GM12878 (cell line): Measurements from ENCODE around the gene ATP6AP2. TPM values are rescaled to one million over a fixed set of nuclear protein-coding genes. Genes with fewer than 3 reads are reported as not detected.
A peak's percentile ranks its signal among the peaks of the same experiment; 100 is the strongest.

Source experiments
- ATAC-seq: fragments of 200-7000 bp; cut with Tn5 transposase; 3 replicates; pipeline ENCODE4 v1.9.1; 2020; ENCODE audit warnings: mild to moderate bottlenecking, moderate library complexity
- BruUV-seq: library from RNA; stranded (reverse); fragments of 400-500 nt; replicated peaks from 2 replicates; lab custom pipeline; 2021; lab: Mats Ljungman, UMichigan
- CTCF ChIA-PET: fragments of 300-600 bp; sonication (Branson Sonifier 250); formaldehyde crosslinking; extraction: SDS; loops from one replicate; lab custom pipeline; 2021; ENCODE audit warnings: inconsistent platforms; lab: Yijun Ruan, JAX
- POLR2A ChIA-PET: fragments of 350-600 bp; formaldehyde crosslinking; extraction: SDS; loops from one replicate; lab custom pipeline; 2021; ENCODE audit warnings: inconsistent platforms; lab: Charles Lee
- RAD21 ChIA-PET: fragments of 300-600 bp; sonication (Branson Sonifier 250); formaldehyde crosslinking; loops from one replicate; lab custom pipeline; 2023; ENCODE audit warnings: antibody characterized with exemption; ENCODE audit not compliant: unreplicated experiment; lab: Charles Lee
- SMC1A ChIA-PET: fragments of 300-600 bp; sonication (Branson Sonifier 250); formaldehyde crosslinking; loops from one replicate; lab custom pipeline; 2023; ENCODE audit not compliant: unreplicated experiment, uncharacterized antibody; lab: Charles Lee
- DNase-seq: peaks from one replicate; pipeline ENCODE4 v3.0.0-alpha.2; 2011; ENCODE audit warnings: low read depth, low spot score
- FAIRE-seq: peaks from 3 replicates; lab custom pipeline; 2011; peaks lifted over from hg19 to GRCh38; lab: Jason Lieb, UNC
- H2AFZ ChIP-seq: 2 replicates; pipeline ENCODE4 v1.6.0; 2011; ENCODE audit warnings: low read depth, low read length, control low read depth; ENCODE audit not compliant: control insufficient read depth
- H3K27ac ChIP-seq: 2 replicates; pipeline ENCODE4 v1.5.1; 2011; ENCODE audit warnings: control low read depth; ENCODE audit not compliant: control insufficient read depth, insufficient read depth
- H3K27me3 ChIP-seq, 2 experiments: replicated peaks in 1 of 2; 2 replicates each; pipeline versions ENCODE4 v1.6.0 to v1.6.1; 2011; ENCODE audit warnings: low read length in 1 of 2; ENCODE audit not compliant: control insufficient read depth in 2 of 2, insufficient read depth in 2 of 2
- H3K36me3 ChIP-seq, 2 experiments: 2 replicates each; pipeline ENCODE4 v1.5.1; 2011; ENCODE audit warnings: low read length in 1 of 2; ENCODE audit not compliant: control insufficient read depth in 2 of 2, insufficient read depth in 2 of 2
- H3K4me1 ChIP-seq: 2 replicates; pipeline ENCODE4 v1.6.1; 2011; ENCODE audit warnings: mild to moderate bottlenecking, low read length, moderate library complexity, mixed read lengths; ENCODE audit not compliant: control insufficient read depth, insufficient read depth
- H3K4me2 ChIP-seq: 2 replicates; pipeline ENCODE4 v1.6.0; 2011; ENCODE audit warnings: control low read depth; ENCODE audit not compliant: control insufficient read depth, insufficient read depth
- H3K4me3 ChIP-seq: fragments of 200-600 bp; sonication (generic); 2 replicates; pipeline ENCODE4 v1.5.1; 2016
- H3K79me2 ChIP-seq: 2 replicates; pipeline ENCODE4 v1.6.0; 2011; ENCODE audit warnings: low read length; ENCODE audit not compliant: control insufficient read depth, insufficient read depth
- H3K9ac ChIP-seq: 2 replicates; pipeline ENCODE4 v1.8.0; 2011; ENCODE audit warnings: low read length, control low read depth, mixed read lengths; ENCODE audit not compliant: control insufficient read depth, insufficient read depth
- H3K9me3 ChIP-seq: replicated peaks from 3 replicates; pipeline ENCODE4 v1.5.1; 2011; ENCODE audit warnings: mild to moderate bottlenecking, low read length; ENCODE audit not compliant: control insufficient read depth, insufficient read depth
- H4K20me1 ChIP-seq: 2 replicates; pipeline ENCODE4 v1.6.0; 2011; ENCODE audit not compliant: control insufficient read depth, insufficient read depth
- CREM ChIP-seq: IDR thresholded peaks from 2 replicates; pipeline ENCODE4 v1.6.1; 2014; ENCODE audit warnings: antibody characterized with exemption, low read depth
- NFYB ChIP-seq: IDR thresholded peaks from 2 replicates; pipeline ENCODE4 v1.6.1; 2011; ENCODE audit warnings: low read depth, mild to moderate bottlenecking, low read length, improper control_type of control experiment, moderate library complexity; ENCODE audit not compliant: insufficient read depth
- RAD21 ChIP-seq: IDR thresholded peaks from 2 replicates; pipeline ENCODE4 v1.6.1; 2011; ENCODE audit warnings: mild to moderate bottlenecking, low read depth, low read length, moderate library complexity; ENCODE audit not compliant: insufficient read depth
- SPI1 ChIP-seq: IDR thresholded peaks from 2 replicates; pipeline ENCODE4 v1.6.1; 2011; ENCODE audit warnings: low read depth, mild to moderate bottlenecking, low read length, moderate library complexity, borderline replicate concordance; ENCODE audit not compliant: insufficient read depth
- SUZ12 ChIP-seq: fragments of 200-600 bp; sonication (generic); IDR thresholded peaks from one replicate; pipeline ENCODE4 v1.6.1; 2018; ENCODE audit warnings: antibody characterized with exemption, mild to moderate bottlenecking; ENCODE audit not compliant: unreplicated experiment
- ZNF384 ChIP-seq: IDR thresholded peaks from 2 replicates; pipeline ENCODE4 v1.6.1; 2012; ENCODE audit warnings: low read depth, mild to moderate bottlenecking, low read length, improper control_type of control experiment, borderline replicate concordance
- WGBS: methylation state at CpG from one replicate; pipeline ENCODE4 v1.1.6; 2016; ENCODE audit warnings: low lambda C conversion rate; ENCODE audit not compliant: insufficient replicate concordance, insufficient coverage; ENCODE audit errors: missing lambda C conversion rate; 5-methylcytosine and 5-hydroxymethylcytosine counted together
- in situ Hi-C: fragments of 300-500 bp; cut with MboI; formaldehyde crosslinking; loops from 9 replicates; pipeline ENCODE4 v1.14.3; 2018; ENCODE audit warnings: mixed read lengths
- intact Hi-C: fragments of 100-400 bp; cut with micrococcal nuclease; formaldehyde crosslinking; loops from one replicate; pipeline ENCODE4 v1.14.2; 2022; ENCODE audit not compliant: unreplicated experiment
- polyA plus RNA-seq, 11 experiments: library from polyadenylated mRNA; depleted of rRNA in 4 of 11; unstranded in 6 of 11; stranded (reverse) in 5 of 11; fragments of >200 nt; fragmentation: Nextera tagmentation in 4 of 11; fragmentation: Illumina TruSeq in 1 of 11; extraction: Ambion mirVana in 4 of 11; extraction: Trizol in 1 of 11; gene quantifications; 1 replicate in 1 of 11; 2 replicates in 10 of 11; pipeline versions ENCODE4 v1.2.1 to v1.2.3, GENCODE V29; 2011 to 2016; ENCODE audit warnings: inconsistent platforms in 2 of 11, missing spikeins in 2 of 11, low read depth in 1 of 11
- total RNA-seq, 4 experiments: library from RNA; depleted of rRNA in 3 of 4; stranded (reverse); fragments of >200 nt in 3 of 4; fragmentation: Illumina TruSeq in 1 of 4; extraction: Trizol in 1 of 4; gene quantifications; 2 replicates each; pipeline versions ENCODE4 v1.2.1 to v1.2.3, GENCODE V29; 2013 to 2021
- TF ChIP-seq, protein P1 (sequence below): IDR thresholded peaks from 2 replicates; pipeline ENCODE4 v1.6.1; 2012; ENCODE audit warnings: improper control_type of control experiment, low read depth, low read length; ENCODE audit not compliant: insufficient replicate concordance
- TF ChIP-seq, protein P2 (sequence below): fragments of 450-650 bp; IDR thresholded peaks from 2 replicates; pipeline ENCODE4 v1.6.1; 2017; ENCODE audit warnings: mild to moderate bottlenecking
- TF ChIP-seq, protein P3 (sequence below): fragments of 450-650 bp; formaldehyde crosslinking; IDR thresholded peaks from 2 replicates; pipeline ENCODE4 v1.4.0; 2020; ENCODE audit warnings: mild to moderate bottlenecking, moderate library complexity
- TF ChIP-seq, protein P4 (sequence below), 3 experiments: IDR thresholded peaks in 2 of 3; conservative IDR thresholded peaks in 1 of 3; 2 replicates each; pipeline ENCODE4 v1.5.1; 2011; ENCODE audit warnings: low read depth in 3 of 3, low read length in 3 of 3, mild to moderate bottlenecking in 3 of 3, control low read depth in 2 of 3, moderate library complexity in 2 of 3, inconsistent platforms in 1 of 3, mixed read lengths in 1 of 3; ENCODE audit not compliant: control insufficient read depth in 2 of 3, insufficient read depth in 1 of 3; ENCODE audit errors: extremely low read depth in 1 of 3

ATP6AP2 gene
- total and polyA plus RNA-seq, 10 of the 15 experiments (the other 5 are each of a cell fraction or from before 2014, with no cell fraction given): 36.3 to 141 (median 56.0) TPM

GRCh38 chrX:40552768-40553167 is 28.0 kb upstream of the ATP6AP2 start:
- POLR2A ChIA-PET: no interaction called here
- BruUV-seq: no TSS peak
- Histone ChIP-seq H4K20me1 (no peaks in the 10 kb centered on the region), H2AFZ (no peak overlapping the region), H3K27ac (no peak overlapping the region), H3K4me2 (no peak overlapping the region), H3K27me3 (no peaks in the 10 kb centered on the region; a peak in 2 of 4 replicates), H3K79me2 (no peaks in the 10 kb centered on the region), H3K4me1 (no peaks in the 10 kb centered on the region), H3K4me3 (no peak overlapping the region), H3K9me3 (no peaks in the 10 kb centered on the region), H3K36me3 (no peaks in the 10 kb centered on the region), H3K9ac (no peak overlapping the region)
- ATAC-seq (peak; percentile 37), DNase-seq (no peak), FAIRE-seq (peak; percentile 31)
- intact Hi-C loops: no loop called here
- TF ChIP-seq RAD21: peak; percentile 40
- TF ChIP-seq NFYB: no peak
- no peak for TF ChIP-seq ZNF384
- TF ChIP-seq, protein P1, sequence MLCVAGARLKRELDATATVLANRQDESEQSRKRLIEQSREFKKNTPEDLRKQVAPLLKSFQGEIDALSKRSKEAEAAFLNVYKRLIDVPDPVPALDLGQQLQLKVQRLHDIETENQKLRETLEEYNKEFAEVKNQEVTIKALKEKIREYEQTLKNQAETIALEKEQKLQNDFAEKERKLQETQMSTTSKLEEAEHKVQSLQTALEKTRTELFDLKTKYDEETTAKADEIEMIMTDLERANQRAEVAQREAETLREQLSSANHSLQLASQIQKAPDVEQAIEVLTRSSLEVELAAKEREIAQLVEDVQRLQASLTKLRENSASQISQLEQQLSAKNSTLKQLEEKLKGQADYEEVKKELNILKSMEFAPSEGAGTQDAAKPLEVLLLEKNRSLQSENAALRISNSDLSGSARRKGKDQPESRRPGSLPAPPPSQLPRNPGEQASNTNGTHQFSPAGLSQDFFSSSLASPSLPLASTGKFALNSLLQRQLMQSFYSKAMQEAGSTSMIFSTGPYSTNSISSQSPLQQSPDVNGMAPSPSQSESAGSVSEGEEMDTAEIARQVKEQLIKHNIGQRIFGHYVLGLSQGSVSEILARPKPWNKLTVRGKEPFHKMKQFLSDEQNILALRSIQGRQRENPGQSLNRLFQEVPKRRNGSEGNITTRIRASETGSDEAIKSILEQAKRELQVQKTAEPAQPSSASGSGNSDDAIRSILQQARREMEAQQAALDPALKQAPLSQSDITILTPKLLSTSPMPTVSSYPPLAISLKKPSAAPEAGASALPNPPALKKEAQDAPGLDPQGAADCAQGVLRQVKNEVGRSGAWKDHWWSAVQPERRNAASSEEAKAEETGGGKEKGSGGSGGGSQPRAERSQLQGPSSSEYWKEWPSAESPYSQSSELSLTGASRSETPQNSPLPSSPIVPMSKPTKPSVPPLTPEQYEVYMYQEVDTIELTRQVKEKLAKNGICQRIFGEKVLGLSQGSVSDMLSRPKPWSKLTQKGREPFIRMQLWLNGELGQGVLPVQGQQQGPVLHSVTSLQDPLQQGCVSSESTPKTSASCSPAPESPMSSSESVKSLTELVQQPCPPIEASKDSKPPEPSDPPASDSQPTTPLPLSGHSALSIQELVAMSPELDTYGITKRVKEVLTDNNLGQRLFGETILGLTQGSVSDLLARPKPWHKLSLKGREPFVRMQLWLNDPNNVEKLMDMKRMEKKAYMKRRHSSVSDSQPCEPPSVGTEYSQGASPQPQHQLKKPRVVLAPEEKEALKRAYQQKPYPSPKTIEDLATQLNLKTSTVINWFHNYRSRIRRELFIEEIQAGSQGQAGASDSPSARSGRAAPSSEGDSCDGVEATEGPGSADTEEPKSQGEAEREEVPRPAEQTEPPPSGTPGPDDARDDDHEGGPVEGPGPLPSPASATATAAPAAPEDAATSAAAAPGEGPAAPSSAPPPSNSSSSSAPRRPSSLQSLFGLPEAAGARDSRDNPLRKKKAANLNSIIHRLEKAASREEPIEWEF: no peak
- no peak for TF ChIP-seq SUZ12
- TF ChIP-seq, protein P2, sequence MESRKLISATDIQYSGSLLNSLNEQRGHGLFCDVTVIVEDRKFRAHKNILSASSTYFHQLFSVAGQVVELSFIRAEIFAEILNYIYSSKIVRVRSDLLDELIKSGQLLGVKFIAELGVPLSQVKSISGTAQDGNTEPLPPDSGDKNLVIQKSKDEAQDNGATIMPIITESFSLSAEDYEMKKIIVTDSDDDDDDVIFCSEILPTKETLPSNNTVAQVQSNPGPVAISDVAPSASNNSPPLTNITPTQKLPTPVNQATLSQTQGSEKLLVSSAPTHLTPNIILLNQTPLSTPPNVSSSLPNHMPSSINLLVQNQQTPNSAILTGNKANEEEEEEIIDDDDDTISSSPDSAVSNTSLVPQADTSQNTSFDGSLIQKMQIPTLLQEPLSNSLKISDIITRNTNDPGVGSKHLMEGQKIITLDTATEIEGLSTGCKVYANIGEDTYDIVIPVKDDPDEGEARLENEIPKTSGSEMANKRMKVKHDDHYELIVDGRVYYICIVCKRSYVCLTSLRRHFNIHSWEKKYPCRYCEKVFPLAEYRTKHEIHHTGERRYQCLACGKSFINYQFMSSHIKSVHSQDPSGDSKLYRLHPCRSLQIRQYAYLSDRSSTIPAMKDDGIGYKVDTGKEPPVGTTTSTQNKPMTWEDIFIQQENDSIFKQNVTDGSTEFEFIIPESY: no peak
- TF ChIP-seq, protein P3, sequence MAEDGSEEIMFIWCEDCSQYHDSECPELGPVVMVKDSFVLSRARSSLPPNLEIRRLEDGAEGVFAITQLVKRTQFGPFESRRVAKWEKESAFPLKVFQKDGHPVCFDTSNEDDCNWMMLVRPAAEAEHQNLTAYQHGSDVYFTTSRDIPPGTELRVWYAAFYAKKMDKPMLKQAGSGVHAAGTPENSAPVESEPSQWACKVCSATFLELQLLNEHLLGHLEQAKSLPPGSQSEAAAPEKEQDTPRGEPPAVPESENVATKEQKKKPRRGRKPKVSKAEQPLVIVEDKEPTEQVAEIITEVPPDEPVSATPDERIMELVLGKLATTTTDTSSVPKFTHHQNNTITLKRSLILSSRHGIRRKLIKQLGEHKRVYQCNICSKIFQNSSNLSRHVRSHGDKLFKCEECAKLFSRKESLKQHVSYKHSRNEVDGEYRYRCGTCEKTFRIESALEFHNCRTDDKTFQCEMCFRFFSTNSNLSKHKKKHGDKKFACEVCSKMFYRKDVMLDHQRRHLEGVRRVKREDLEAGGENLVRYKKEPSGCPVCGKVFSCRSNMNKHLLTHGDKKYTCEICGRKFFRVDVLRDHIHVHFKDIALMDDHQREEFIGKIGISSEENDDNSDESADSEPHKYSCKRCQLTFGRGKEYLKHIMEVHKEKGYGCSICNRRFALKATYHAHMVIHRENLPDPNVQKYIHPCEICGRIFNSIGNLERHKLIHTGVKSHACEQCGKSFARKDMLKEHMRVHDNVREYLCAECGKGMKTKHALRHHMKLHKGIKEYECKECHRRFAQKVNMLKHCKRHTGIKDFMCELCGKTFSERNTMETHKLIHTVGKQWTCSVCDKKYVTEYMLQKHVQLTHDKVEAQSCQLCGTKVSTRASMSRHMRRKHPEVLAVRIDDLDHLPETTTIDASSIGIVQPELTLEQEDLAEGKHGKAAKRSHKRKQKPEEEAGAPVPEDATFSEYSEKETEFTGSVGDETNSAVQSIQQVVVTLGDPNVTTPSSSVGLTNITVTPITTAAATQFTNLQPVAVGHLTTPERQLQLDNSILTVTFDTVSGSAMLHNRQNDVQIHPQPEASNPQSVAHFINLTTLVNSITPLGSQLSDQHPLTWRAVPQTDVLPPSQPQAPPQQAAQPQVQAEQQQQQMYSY (CRISPR knock-in tag): no peak
- no peak for TF ChIP-seq CREM
- TF ChIP-seq, protein P4, sequence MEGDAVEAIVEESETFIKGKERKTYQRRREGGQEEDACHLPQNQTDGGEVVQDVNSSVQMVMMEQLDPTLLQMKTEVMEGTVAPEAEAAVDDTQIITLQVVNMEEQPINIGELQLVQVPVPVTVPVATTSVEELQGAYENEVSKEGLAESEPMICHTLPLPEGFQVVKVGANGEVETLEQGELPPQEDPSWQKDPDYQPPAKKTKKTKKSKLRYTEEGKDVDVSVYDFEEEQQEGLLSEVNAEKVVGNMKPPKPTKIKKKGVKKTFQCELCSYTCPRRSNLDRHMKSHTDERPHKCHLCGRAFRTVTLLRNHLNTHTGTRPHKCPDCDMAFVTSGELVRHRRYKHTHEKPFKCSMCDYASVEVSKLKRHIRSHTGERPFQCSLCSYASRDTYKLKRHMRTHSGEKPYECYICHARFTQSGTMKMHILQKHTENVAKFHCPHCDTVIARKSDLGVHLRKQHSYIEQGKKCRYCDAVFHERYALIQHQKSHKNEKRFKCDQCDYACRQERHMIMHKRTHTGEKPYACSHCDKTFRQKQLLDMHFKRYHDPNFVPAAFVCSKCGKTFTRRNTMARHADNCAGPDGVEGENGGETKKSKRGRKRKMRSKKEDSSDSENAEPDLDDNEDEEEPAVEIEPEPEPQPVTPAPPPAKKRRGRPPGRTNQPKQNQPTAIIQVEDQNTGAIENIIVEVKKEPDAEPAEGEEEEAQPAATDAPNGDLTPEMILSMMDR (IDR thresholded peaks at IDR 0.05 in 2 of 3, conservative IDR thresholded peaks at IDR 0.05 in 1 of 3; ENCODE audit: control insufficient read depth in 2 of 3, extremely low read depth in 1 of 3, insufficient read depth in 1 of 3, low read depth in 3 of 3, low read length in 3 of 3): peak in 2 of 3 experiments; percentile 20 to 38; a peak in 3 of 6 replicates
- TF ChIP-seq SPI1: no peak
- 13% methylated on average over 5 of the region's 5 CpGs for WGBS
- in situ Hi-C loops: no loop called here
- SMC1A ChIA-PET: interaction anchor here (2.8 kb wide), 1 partner anchor 8 kb away, joined by 16 read pairs; no protein-coding TSS in a partner anchor
- CTCF ChIA-PET: interaction anchor here (1.1 to 4.4 kb wide), 2 partner anchors 8 to 14 kb away, joined by 3 to 30 read pairs; no protein-coding TSS in a partner anchor
- RAD21 ChIA-PET: no interaction called here
